Lung (tissue), 12 donors: ENCODE data around the gene AGPAT2. TPM values are rescaled to one million over a fixed set of nuclear protein-coding genes. Genes with fewer than 3 reads are reported as not detected.
A peak's percentile ranks its signal among the peaks of the same experiment; 100 is the strongest.
"Not testable (repeated sequence)": the region's sequence is repeated elsewhere in the genome, so short reads cannot be mapped to it uniquely, and the experiment has no call there.

Experiments used
- ATAC-seq: fragments of 200-7000 bp; cut with Tn5 transposase; one replicate; pipeline ENCODE4 v1.9.1; 2020; ENCODE audit warnings: moderate number of reproducible peaks; ENCODE audit not compliant: insufficient read depth, low FRiP score
- DNase-seq, 3 donors: peaks; one replicate each; pipeline ENCODE4 v3.0.0-alpha.2; 2013 to 2017
- H3K27ac ChIP-seq, 2 donors: one replicate each; pipeline ENCODE4 v1.5.1; 2013; ENCODE audit warnings: mild to moderate bottlenecking in 2 of 2, moderate library complexity in 2 of 2, control low read depth in 1 of 2, inconsistent platforms in 1 of 2, low read depth in 1 of 2, low read length in 1 of 2
- H3K27me3 ChIP-seq, 3 donors: one replicate each; pipeline ENCODE4 v1.5.1; 2013; ENCODE audit warnings: low read length in 2 of 3; ENCODE audit not compliant: control insufficient read depth in 3 of 3, insufficient read depth in 3 of 3
- H3K36me3 ChIP-seq, 4 donors: one replicate each; pipeline ENCODE4 v1.5.1; 2013; ENCODE audit warnings: low read length in 4 of 4, mild to moderate bottlenecking in 1 of 4, moderate library complexity in 1 of 4; ENCODE audit not compliant: control insufficient read depth in 4 of 4, insufficient read depth in 4 of 4
- H3K4me1 ChIP-seq, 5 donors: one replicate each; pipeline ENCODE4 v1.5.1; 2013; ENCODE audit warnings: low read length in 5 of 5, mild to moderate bottlenecking in 2 of 5, moderate library complexity in 1 of 5; ENCODE audit not compliant: control insufficient read depth in 5 of 5, insufficient read depth in 5 of 5
- H3K4me3 ChIP-seq: one replicate; pipeline ENCODE4 v1.5.1; 2013; ENCODE audit warnings: mild to moderate bottlenecking, control low read depth, moderate library complexity
- H3K9ac ChIP-seq, 2 donors: one replicate each; pipeline ENCODE4 v1.5.1; 2013; ENCODE audit warnings: low read length in 2 of 2, control low read depth in 1 of 2; ENCODE audit not compliant: insufficient read depth in 1 of 2
- H3K9me3 ChIP-seq, 4 donors: one replicate each; pipeline ENCODE4 v1.5.1; 2013; ENCODE audit warnings: low read length in 3 of 4, mild to moderate bottlenecking in 1 of 4, moderate library complexity in 1 of 4; ENCODE audit not compliant: control insufficient read depth in 4 of 4, insufficient read depth in 3 of 4
- CTCF ChIP-seq: IDR thresholded peaks from 2 replicates; pipeline ENCODE4 v1.5.1; 2012; ENCODE audit warnings: mild to moderate bottlenecking; ENCODE audit errors: control extremely low read depth, extremely low read depth
- WGBS, 2 donors: extraction: QIAGEN DNeasy Blood & Tissue Kit; methylation state at CpG; one replicate each; pipeline ENCODE4 v1.1.7; 2013; 5-methylcytosine and 5-hydroxymethylcytosine counted together
- polyA plus RNA-seq, 2 donors: library from polyadenylated mRNA; stranded (reverse); fragments of 200-250 nt; gene quantifications; one replicate each; pipeline ENCODE4 v1.2.1, GENCODE V29; 2013
- total RNA-seq, 2 donors: library from RNA; depleted of rRNA in 1 of 2; stranded (reverse); fragments of >200 nt in 1 of 2; gene quantifications; one replicate each; pipeline ENCODE4 v1.2.1, GENCODE V29; 2014 to 2021
- donor health status: control.
- donor health status: control.
- donor health status: Bipolar disorder and iron deficiency.
- donor health status: healthy.
- donor health status: DM: yes; HTN: yes; CAD: no.

Gene AGPAT2
- total and polyA plus RNA-seq, 4 donors, result 81.7 to 277 (median 177) TPM

- peaks cover 0 to 22% (median 4%) of the 10 kb centered on the region in 5 donors for H3K4me1 ChIP-seq
- no peak for ATAC-seq
- H3K36me3 ChIP-seq, result no peaks in the 10 kb centered on the region
- H3K27me3 ChIP-seq, result no peaks in the 10 kb centered on the region
- H3K27ac ChIP-seq, result peak overlapping the region in 1 of 2 donors; percentile 7
- H3K9ac ChIP-seq, result no peak overlapping the region
- peak in 1 of 3 donors; percentile 53 for DNase-seq
- no peak overlapping the region for H3K4me3 ChIP-seq
- 41 to 65% methylated on average over 7 of the region's 7 CpGs for WGBS, 2 donors
- TF ChIP-seq CTCF, result no peak
- H3K9me3 ChIP-seq, result no peaks in the 10 kb centered on the region
Measured at GRCh38 chr9:136642439-136642921, 44.8 kb downstream of the AGPAT2 start.

DNA sequence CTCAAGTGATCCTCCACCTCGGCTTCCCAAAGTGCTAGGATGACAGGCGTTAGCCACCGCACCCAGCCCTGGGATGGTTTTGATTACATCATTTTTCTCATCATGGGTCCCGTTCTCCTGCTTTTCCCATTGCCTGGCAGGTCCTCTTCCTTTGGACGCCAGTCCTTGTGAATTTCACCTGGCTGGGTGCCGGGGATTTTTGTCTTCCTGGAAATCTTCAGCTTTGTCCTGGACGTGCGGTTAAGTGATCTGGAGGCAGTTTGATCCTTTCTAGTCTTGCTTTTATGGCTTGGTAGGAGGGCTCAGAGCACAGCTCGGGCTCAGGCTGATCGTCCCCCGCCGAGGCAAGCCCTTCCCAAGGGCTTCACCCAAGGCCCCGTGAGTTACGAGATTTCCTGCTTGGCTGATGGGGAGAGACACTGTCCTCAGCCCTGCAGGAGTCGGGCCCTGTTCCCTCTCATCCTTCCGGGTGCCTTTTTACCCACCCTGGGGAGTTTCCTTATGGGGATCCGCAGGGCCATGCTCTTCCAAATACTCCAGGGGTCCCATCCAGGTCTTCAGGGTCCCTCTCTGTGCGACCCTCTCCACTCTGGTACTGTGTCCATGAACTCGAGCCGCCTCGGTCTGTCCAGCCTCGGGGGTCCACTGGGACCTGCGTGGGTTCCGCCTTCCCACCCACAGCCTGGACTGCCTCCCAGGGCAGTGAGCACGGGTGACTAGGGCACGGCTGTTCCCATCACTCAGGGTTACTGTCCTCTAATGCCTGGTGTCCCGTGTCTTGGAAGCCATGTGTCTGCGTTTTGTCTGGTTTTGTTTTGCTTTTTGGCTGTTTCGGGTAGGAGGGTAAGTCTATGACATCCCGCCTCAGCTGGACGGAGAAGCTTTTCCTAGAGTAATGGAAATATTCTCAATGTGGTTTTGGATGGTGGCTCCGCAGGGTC lies 46.8 kb downstream of the AGPAT2 start:
- DNase-seq (no peak), ATAC-seq (no peak)
- Histone ChIP-seq H3K36me3 (no peaks in the 10 kb centered on the region), H3K27me3 (no peaks in the 10 kb centered on the region), H3K4me1 (peaks cover 0 to 13% (median 4%) of the 10 kb centered on the region in 5 donors), H3K4me3 (no peak overlapping the region), H3K9ac (no peak overlapping the region), H3K9me3 (no peaks in the 10 kb centered on the region), H3K27ac (peak overlapping the region; percentile 0 to 17)
- WGBS, 2 donors, result 76 to 84% methylated on average over 32 of the region's 32 CpGs
- no peak for TF ChIP-seq CTCF

- no peaks in the 10 kb centered on the region for H3K9me3 ChIP-seq
- ATAC-seq (no peak), DNase-seq (no peak)
- TF ChIP-seq CTCF, result no peak
- H3K27me3 ChIP-seq, result no peaks in the 10 kb centered on the region
- H3K4me1 ChIP-seq, result peaks cover 0 to 12% (median 7%) of the 10 kb centered on the region in 5 donors
- H3K4me3 ChIP-seq, result no peak overlapping the region
- H3K9ac ChIP-seq, result no peak overlapping the region
- no peaks in the 10 kb centered on the region for H3K36me3 ChIP-seq
- WGBS, 2 donors, result 81 to 89% methylated on average over 11 of the region's 11 CpGs
- H3K27ac ChIP-seq, result no peak overlapping the region
Measured at GRCh38 chr9:136634904-136635303, 52.4 kb downstream of the AGPAT2 start.

- H3K27me3 ChIP-seq, H3K9ac ChIP-seq, DNase-seq, ATAC-seq, H3K27ac ChIP-seq, H3K4me3 ChIP-seq, H3K36me3 ChIP-seq, H3K9me3 ChIP-seq: not testable (repeated sequence)
- H3K4me1 ChIP-seq, result peaks cover 0 to 34% (median 8%) of the 10 kb centered on the region in 5 donors
- WGBS, 2 donors, result 73 to 74% methylated on average over 36 of the region's 36 CpGs
Measured at GRCh38 chr9:136632491-136633106, 54.7 kb downstream of the AGPAT2 start.

- H3K9me3 ChIP-seq, H3K27ac ChIP-seq, H3K27me3 ChIP-seq, H3K36me3 ChIP-seq, H3K9ac ChIP-seq, ATAC-seq, DNase-seq, H3K4me3 ChIP-seq: not testable (repeated sequence)
- 46 to 53% methylated on average over 8 to 13 of the region's 13 CpGs for WGBS, 2 donors
- peaks cover 0 to 35% (median 8%) of the 10 kb centered on the region in 5 donors for H3K4me1 ChIP-seq
Measured at GRCh38 chr9:136632072-136632471, 55.2 kb downstream of the AGPAT2 start.
